Thoracic aorta (tissue), 2 donors: ENCODE data around the gene FBXW9. TPM values are rescaled to one million over a fixed set of nuclear protein-coding genes. Genes with fewer than 3 reads are reported as not detected.

ENCODE experiments used
- ATAC-seq: fragments of 150-250 bp; one replicate; pipeline ENCODE4 v1.8.0; 2017; ENCODE audit warnings: low read depth; ENCODE audit not compliant: insufficient number of reproducible peaks, low FRiP score
- DNase-seq: peaks from one replicate; pipeline ENCODE4 v3.0.0-alpha.2; 2020; ENCODE audit warnings: low spot score
- H3K27ac ChIP-seq, 2 donors: fragments of 200-600 bp; sonication (generic); 1 replicate in 1 of 2; 2 replicates in 1 of 2; pipeline ENCODE4 v1.5.1; 2016; ENCODE audit warnings: mild to moderate bottlenecking in 2 of 2, moderate library complexity in 2 of 2
- H3K27me3 ChIP-seq: fragments of 200-600 bp; sonication (generic); replicated peaks from 2 replicates; pipeline ENCODE4 v1.6.0; 2016; ENCODE audit warnings: mild to moderate bottlenecking; ENCODE audit not compliant: insufficient read depth
- H3K36me3 ChIP-seq: fragments of 200-600 bp; sonication (generic); one replicate; pipeline ENCODE4 v1.5.1; 2016
- H3K4me1 ChIP-seq, 2 donors: fragments of 200-600 bp; sonication (generic); 1 replicate in 1 of 2; 2 replicates in 1 of 2; pipeline versions ENCODE4 v1.5.1 to v1.6.0; 2016; ENCODE audit warnings: low read depth in 2 of 2, mild to moderate bottlenecking in 1 of 2; ENCODE audit not compliant: control insufficient read depth in 1 of 2
- H3K4me3 ChIP-seq: fragments of 200-600 bp; sonication (generic); 2 replicates; pipeline ENCODE4 v1.5.1; 2016; ENCODE audit warnings: mild to moderate bottlenecking
- H3K9me3 ChIP-seq: fragments of 200-600 bp; sonication (generic); 2 replicates; pipeline ENCODE4 v1.5.1; 2016
- total RNA-seq, 2 donors: library from RNA; depleted of rRNA; stranded (reverse); fragments of >200 nt; gene quantifications; one replicate each; pipeline versions ENCODE4 v1.1.0 to v1.2.3, GENCODE V29; 2016
- TF ChIP-seq, protein P1 (sequence below): fragments of 200-600 bp; sonication (generic); IDR thresholded peaks from one replicate; pipeline ENCODE4 v1.5.1; 2019; ENCODE audit warnings: antibody characterized with exemption

The FBXW9 gene
- total RNA-seq, 2 donors from 2014 or later: 3.0 to 3.9 TPM

DNA sequence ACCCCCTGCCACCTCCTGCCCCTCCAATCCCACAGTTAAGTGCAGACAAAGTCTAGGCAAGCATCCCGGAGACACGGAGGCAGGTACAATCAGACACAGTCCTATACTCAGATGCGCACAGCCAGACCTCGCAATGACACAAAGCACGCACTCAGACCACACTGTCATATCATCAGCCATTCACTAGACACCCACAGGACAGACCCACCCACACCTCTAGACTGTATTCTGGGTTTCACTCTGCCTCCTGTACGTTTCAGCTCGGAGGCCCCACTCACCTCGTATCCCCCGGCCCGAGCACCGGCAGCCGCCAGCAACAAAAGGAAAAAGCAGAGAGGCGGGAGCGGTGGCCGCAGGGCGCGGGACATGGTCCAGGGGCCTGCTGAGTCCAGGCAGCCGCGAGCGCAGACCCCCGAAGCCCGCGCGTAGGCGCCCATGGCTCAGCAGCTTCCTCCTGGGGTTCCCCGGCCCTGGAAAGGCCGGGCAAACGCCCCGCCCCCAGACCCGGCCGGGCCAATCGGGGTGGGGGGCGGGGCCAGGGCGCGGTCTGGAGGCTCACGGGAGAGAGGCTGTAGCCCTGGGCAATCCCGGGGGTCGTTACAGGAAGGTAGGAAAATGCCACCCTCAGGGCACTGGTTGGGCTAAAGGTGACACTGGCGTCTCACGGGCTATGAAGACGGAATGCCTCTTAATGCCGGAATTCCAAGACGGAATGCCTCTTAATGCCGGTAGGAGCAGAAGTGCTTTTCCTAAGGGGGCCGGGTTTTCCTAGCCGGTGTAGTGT is 30.0 kb downstream of the FBXW9 start, which contains the start of the genes MAN2B1 and WDR83:
TSS of gene MAN2B1 (minus strand) at position 478 of the 784 bp plus-strand sequence. CDS start at position 437, 41 bp downstream.
TSS of gene WDR83 (plus strand) at position 543 of the 784 bp plus-strand sequence. CDS start 2,984 bp downstream, outside the sequence.
- peaks cover 8% of the 10 kb centered on the region for H3K36me3 ChIP-seq
- peak within 1 kb of the TSS; percentile 62 to 71 for H3K27ac ChIP-seq

DNA sequence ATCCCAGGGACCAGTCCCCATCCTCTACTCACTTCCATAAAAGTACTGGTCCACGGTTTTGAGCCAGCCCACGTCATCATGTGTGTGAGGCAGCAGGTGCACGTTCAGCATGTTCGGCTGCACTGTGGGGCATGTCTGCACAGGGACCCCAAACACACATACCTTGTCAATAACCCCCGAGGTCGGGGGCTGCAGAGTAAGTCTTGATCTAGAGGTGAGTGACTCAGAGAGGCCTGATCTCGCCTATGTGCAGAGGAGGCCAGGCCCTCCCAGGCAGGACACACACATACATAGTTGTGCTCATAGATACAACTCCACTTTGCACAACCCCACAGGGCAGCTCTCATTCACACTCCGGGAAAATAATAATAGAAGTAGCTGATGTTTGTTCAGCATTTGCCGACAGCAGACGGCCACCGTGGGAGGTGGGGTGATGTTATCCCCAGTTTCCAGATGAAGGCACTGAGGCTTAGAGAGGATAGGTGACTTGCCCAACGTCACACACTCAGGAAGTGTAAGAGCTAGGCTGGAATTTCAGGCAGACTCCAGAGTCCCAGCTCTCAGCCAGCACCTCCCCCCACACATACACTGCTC is 30.7 kb downstream of the FBXW9 start:
- Histone ChIP-seq H3K4me3 (peak overlapping the region; percentile 91), H3K4me1 (peaks cover 23 to 39% of the 10 kb centered on the region in 2 donors), H3K27ac (peak overlapping the region in 1 of 2 donors; percentile 62), H3K9me3 (no peaks in the 10 kb centered on the region), H3K36me3 (peaks cover 15% of the 10 kb centered on the region), H3K27me3 (no peaks in the 10 kb centered on the region)
- TF ChIP-seq, protein P1, sequence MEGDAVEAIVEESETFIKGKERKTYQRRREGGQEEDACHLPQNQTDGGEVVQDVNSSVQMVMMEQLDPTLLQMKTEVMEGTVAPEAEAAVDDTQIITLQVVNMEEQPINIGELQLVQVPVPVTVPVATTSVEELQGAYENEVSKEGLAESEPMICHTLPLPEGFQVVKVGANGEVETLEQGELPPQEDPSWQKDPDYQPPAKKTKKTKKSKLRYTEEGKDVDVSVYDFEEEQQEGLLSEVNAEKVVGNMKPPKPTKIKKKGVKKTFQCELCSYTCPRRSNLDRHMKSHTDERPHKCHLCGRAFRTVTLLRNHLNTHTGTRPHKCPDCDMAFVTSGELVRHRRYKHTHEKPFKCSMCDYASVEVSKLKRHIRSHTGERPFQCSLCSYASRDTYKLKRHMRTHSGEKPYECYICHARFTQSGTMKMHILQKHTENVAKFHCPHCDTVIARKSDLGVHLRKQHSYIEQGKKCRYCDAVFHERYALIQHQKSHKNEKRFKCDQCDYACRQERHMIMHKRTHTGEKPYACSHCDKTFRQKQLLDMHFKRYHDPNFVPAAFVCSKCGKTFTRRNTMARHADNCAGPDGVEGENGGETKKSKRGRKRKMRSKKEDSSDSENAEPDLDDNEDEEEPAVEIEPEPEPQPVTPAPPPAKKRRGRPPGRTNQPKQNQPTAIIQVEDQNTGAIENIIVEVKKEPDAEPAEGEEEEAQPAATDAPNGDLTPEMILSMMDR: no peak
- DNase-seq: no peak
- no peak for ATAC-seq

More for the DNA sequence above, 30.0 kb downstream of the FBXW9 start, which contains the start of the genes MAN2B1 and WDR83:
- Histone ChIP-seq H3K4me3 (peak within 1 kb of the TSS; percentile 91), H3K9me3 (no peaks in the 10 kb centered on the region), H3K4me1 (peaks cover 25 to 43% of the 10 kb centered on the region in 2 donors), H3K27me3 (no peaks in the 10 kb centered on the region)
- DNase-seq (no peak), ATAC-seq (no peak)
- TF ChIP-seq, protein P1: no peak

DNA sequence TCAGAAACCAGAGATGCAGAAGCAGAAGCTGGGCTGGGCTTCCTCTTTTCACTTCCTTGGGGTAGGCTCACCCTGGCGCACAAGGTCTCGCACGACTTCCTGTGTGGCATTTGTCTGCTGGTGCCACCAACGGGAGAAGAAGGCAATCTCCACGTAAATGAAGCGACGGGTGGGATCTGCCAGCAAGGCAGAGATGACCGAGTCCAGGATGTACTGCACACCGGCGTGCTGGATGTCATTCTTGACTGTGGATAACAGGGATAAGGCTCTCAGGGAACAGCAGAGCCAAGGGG is 31.2 kb downstream of the FBXW9 start:
- Histone ChIP-seq H3K9me3 (no peaks in the 10 kb centered on the region), H3K4me1 (peaks cover 18 to 33% of the 10 kb centered on the region in 2 donors), H3K36me3 (peaks cover 20% of the 10 kb centered on the region), H3K27ac (no peak overlapping the region), H3K27me3 (no peaks in the 10 kb centered on the region), H3K4me3 (peak overlapping the region; percentile 91)
- ATAC-seq (no peak), DNase-seq (no peak)
- TF ChIP-seq, protein P1: no peak

DNA sequence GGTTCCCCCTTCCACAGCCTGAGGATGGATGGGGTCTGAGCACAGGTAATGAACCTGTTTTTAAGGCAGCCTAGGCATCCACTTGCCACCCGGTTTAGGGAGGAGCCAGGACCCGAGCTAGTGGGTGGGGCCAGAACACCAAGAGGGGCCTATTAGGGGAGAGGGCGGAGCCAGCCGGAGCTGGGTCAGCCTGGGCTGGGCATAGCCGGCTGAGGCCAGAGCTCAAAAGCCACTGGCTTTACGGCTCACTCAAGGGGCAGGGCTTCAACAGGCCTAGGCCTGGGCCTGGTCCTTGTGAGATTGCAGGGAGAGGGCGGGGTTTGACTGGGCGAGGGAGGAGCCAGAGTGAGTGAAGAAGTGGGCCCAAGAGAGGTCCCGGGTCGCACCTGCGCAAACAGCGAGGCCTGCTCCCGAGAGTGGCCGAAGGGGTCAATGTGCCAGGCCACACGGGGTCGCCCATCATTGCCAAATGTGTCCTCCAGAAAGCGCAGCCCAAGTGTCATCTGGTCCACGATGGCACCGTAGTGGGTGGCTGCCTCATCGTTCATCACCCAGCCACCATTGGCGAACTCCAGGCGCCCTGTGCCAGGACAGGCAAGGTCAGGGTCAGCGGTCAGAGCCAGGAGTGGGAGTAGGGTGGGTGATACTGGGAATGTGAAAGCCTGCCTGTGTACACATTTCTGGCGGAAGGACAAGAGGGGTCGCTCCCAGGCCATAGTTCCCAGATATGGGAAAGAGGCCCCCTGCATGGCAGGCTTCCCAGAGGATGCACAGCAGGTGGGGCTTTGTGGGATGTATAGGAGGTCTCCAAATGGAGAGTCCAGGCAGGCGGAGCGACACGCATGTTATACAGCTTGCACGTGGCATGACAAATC is 31.8 kb downstream of the FBXW9 start:
- H3K36me3 ChIP-seq: peaks cover 21% of the 10 kb centered on the region

More for the DNA sequence above, 31.8 kb downstream of the FBXW9 start:
- TF ChIP-seq, protein P1: no peak
- ATAC-seq: no peak
- peaks cover 16 to 29% of the 10 kb centered on the region in 2 donors for H3K4me1 ChIP-seq
- no peaks in the 10 kb centered on the region for H3K9me3 ChIP-seq
- no peak overlapping the region for H3K4me3 ChIP-seq
- no peak overlapping the region for H3K27ac ChIP-seq
- DNase-seq: no peak
- no peaks in the 10 kb centered on the region for H3K27me3 ChIP-seq
